SK-N-SH (cell line): Measurements from ENCODE around the gene CHD5.

Experiments
- CHD2 ChIP-seq: fragments of 150-350 bp; IDR thresholded peaks from 2 replicates; pipeline ENCODE4 v1.6.1; 2018; ENCODE audit warnings: low read length; ENCODE audit not compliant: partially characterized antibody
- EP300 ChIP-seq, 2 experiments: IDR thresholded peaks; 2 replicates each; pipeline versions ENCODE4 v1.4.0 to v1.6.1; 2012; ENCODE audit warnings: borderline replicate concordance in 1 of 2, low read depth in 1 of 2, low read length in 1 of 2
- EZH2phosphoT487 ChIP-seq: fragments of 200-600 bp; sonication (generic); IDR thresholded peaks from 2 replicates; pipeline ENCODE4 v1.6.1; 2017; ENCODE audit warnings: low read depth, mixed run types, mild to moderate bottlenecking, antibody characterized with exemption, moderate library complexity, borderline replicate concordance
- FOSL2 ChIP-seq: IDR thresholded peaks from 2 replicates; pipeline ENCODE4 v1.4.0; 2012; ENCODE audit warnings: low read depth, mild to moderate bottlenecking, moderate library complexity, borderline replicate concordance
- FOXM1 ChIP-seq: IDR thresholded peaks from 2 replicates; pipeline ENCODE4 v1.4.0; 2012; ENCODE audit warnings: low read depth, mild to moderate bottlenecking
- IRF3 ChIP-seq: fragments of 150-350 bp; IDR thresholded peaks from 2 replicates; pipeline ENCODE4 v1.6.1; 2016; ENCODE audit warnings: mild to moderate bottlenecking, low read depth, low read length
- MXI1 ChIP-seq: IDR thresholded peaks from 2 replicates; pipeline ENCODE4 v1.6.1; 2012; ENCODE audit warnings: mild to moderate bottlenecking, low read depth, low read length, improper control_type of control experiment
- POLR2AphosphoS5 ChIP-seq: IDR thresholded peaks from 2 replicates; pipeline ENCODE4 v1.6.1; 2012; ENCODE audit warnings: low read depth, low read length
- RAD21 ChIP-seq: IDR thresholded peaks from 2 replicates; pipeline ENCODE4 v1.6.1; 2012; ENCODE audit warnings: mild to moderate bottlenecking, low read length
- RFX5 ChIP-seq: IDR thresholded peaks from 2 replicates; pipeline ENCODE4 v1.6.1; 2012; ENCODE audit warnings: mild to moderate bottlenecking, improper control_type of control experiment, low read length
- RXRA ChIP-seq: IDR thresholded peaks from 2 replicates; pipeline ENCODE4 v1.4.0; 2012; ENCODE audit warnings: low read depth, mild to moderate bottlenecking, borderline replicate concordance
- TEAD4 ChIP-seq: IDR thresholded peaks from 2 replicates; pipeline ENCODE4 v1.4.0; 2012; ENCODE audit warnings: mild to moderate bottlenecking, borderline replicate concordance; ENCODE audit not compliant: insufficient read depth
- TF ChIP-seq, protein P1 (sequence below): fragments of 200-600 bp; sonication (generic); IDR thresholded peaks from 2 replicates; pipeline ENCODE4 v1.6.1; 2017; ENCODE audit warnings: antibody characterized with exemption, mild to moderate bottlenecking, moderate library complexity
- TF ChIP-seq, protein P2 (sequence below): IDR thresholded peaks from 2 replicates; pipeline ENCODE4 v1.6.1; 2012; ENCODE audit warnings: mild to moderate bottlenecking, low read depth, low read length, moderate library complexity

- TF ChIP-seq, protein P1, sequence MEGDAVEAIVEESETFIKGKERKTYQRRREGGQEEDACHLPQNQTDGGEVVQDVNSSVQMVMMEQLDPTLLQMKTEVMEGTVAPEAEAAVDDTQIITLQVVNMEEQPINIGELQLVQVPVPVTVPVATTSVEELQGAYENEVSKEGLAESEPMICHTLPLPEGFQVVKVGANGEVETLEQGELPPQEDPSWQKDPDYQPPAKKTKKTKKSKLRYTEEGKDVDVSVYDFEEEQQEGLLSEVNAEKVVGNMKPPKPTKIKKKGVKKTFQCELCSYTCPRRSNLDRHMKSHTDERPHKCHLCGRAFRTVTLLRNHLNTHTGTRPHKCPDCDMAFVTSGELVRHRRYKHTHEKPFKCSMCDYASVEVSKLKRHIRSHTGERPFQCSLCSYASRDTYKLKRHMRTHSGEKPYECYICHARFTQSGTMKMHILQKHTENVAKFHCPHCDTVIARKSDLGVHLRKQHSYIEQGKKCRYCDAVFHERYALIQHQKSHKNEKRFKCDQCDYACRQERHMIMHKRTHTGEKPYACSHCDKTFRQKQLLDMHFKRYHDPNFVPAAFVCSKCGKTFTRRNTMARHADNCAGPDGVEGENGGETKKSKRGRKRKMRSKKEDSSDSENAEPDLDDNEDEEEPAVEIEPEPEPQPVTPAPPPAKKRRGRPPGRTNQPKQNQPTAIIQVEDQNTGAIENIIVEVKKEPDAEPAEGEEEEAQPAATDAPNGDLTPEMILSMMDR = no peak; the same call in 1 of the 2 replicates
- TF ChIP-seq FOSL2 = no peak
- no peak for TF ChIP-seq EP300 (IDR thresholded peaks at IDR 0.05; ENCODE audit: borderline replicate concordance in 1 of 2, low read depth in 1 of 2, low read length in 1 of 2)
- TF ChIP-seq IRF3 = no peak
- TF ChIP-seq, protein P2, sequence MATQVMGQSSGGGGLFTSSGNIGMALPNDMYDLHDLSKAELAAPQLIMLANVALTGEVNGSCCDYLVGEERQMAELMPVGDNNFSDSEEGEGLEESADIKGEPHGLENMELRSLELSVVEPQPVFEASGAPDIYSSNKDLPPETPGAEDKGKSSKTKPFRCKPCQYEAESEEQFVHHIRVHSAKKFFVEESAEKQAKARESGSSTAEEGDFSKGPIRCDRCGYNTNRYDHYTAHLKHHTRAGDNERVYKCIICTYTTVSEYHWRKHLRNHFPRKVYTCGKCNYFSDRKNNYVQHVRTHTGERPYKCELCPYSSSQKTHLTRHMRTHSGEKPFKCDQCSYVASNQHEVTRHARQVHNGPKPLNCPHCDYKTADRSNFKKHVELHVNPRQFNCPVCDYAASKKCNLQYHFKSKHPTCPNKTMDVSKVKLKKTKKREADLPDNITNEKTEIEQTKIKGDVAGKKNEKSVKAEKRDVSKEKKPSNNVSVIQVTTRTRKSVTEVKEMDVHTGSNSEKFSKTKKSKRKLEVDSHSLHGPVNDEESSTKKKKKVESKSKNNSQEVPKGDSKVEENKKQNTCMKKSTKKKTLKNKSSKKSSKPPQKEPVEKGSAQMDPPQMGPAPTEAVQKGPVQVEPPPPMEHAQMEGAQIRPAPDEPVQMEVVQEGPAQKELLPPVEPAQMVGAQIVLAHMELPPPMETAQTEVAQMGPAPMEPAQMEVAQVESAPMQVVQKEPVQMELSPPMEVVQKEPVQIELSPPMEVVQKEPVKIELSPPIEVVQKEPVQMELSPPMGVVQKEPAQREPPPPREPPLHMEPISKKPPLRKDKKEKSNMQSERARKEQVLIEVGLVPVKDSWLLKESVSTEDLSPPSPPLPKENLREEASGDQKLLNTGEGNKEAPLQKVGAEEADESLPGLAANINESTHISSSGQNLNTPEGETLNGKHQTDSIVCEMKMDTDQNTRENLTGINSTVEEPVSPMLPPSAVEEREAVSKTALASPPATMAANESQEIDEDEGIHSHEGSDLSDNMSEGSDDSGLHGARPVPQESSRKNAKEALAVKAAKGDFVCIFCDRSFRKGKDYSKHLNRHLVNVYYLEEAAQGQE = no peak
- no peak for TF ChIP-seq FOXM1
- TF ChIP-seq EZH2phosphoT487 = no peak
- no peak for TF ChIP-seq RFX5
- TF ChIP-seq MXI1 = no peak
- no peak for TF ChIP-seq RXRA
- TF ChIP-seq CHD2 = no peak
- TF ChIP-seq POLR2AphosphoS5 = no peak
- no peak for TF ChIP-seq TEAD4
- no peak; the same call in 1 of the 2 replicates for TF ChIP-seq RAD21
Observed at GRCh38 chr1:6209661-6210580, 29.8 kb upstream of the CHD5 start.
